Measurements from ENCODE around the gene ARHGAP26. TPM values are rescaled to one million over a fixed set of nuclear protein-coding genes. Genes with fewer than 3 reads are reported as not detected.

ARHGAP26 gene
- total RNA-seq, 1 experiment from 2014 or later, result 65.5 TPM

GRCh38 chr5:143174714-143175398 lies 404.7 kb downstream of the ARHGAP26 start:
- ChIA-PET POLR2A (no interaction called here), CTCF (no interaction called here)
- DNase-seq (ENCODE audit: low read depth, low spot score) (no peak), ATAC-seq (no peak)
- intact Hi-C loops (cut with micrococcal nuclease; ENCODE audit: unreplicated experiment) (no loop called here), in situ Hi-C loops (cut with HindIII; ENCODE audit: low pct_unique_long_range_greater_than_20kb, low sequenced_read_pairs) (no loop called here)
- Histone ChIP-seq H3K9me3 (ENCODE audit: control insufficient read depth, insufficient read depth, low read depth, low read length) (no peaks in the 10 kb centered on the region), H3K27me3 (ENCODE audit: control insufficient read depth, insufficient read depth, low read length) (no peaks in the 10 kb centered on the region), H3K4me1 (ENCODE audit: control insufficient read depth, insufficient read depth, low read length) (peaks cover 7% of the 10 kb centered on the region), H3K36me3 (ENCODE audit: control insufficient read depth, insufficient read depth, low read length) (no peaks in the 10 kb centered on the region), H3K27ac (ENCODE audit: low read length) (no peak overlapping the region), H3K4me3 (ENCODE audit: low read depth in 2 of 2, low read length in 2 of 2) (no peak overlapping the region)
- BruUV-seq (replicated peaks), result no TSS peak
- no peak for TF ChIP-seq POLR2AphosphoS5 (IDR thresholded peaks at IDR 0.05; ENCODE audit: low read depth, low read length)
- TF ChIP-seq, protein P1, sequence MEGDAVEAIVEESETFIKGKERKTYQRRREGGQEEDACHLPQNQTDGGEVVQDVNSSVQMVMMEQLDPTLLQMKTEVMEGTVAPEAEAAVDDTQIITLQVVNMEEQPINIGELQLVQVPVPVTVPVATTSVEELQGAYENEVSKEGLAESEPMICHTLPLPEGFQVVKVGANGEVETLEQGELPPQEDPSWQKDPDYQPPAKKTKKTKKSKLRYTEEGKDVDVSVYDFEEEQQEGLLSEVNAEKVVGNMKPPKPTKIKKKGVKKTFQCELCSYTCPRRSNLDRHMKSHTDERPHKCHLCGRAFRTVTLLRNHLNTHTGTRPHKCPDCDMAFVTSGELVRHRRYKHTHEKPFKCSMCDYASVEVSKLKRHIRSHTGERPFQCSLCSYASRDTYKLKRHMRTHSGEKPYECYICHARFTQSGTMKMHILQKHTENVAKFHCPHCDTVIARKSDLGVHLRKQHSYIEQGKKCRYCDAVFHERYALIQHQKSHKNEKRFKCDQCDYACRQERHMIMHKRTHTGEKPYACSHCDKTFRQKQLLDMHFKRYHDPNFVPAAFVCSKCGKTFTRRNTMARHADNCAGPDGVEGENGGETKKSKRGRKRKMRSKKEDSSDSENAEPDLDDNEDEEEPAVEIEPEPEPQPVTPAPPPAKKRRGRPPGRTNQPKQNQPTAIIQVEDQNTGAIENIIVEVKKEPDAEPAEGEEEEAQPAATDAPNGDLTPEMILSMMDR (IDR thresholded peaks at IDR 0.05), result no peak
- no peak for TF ChIP-seq TCF7L2 (IDR thresholded peaks at IDR 0.05; ENCODE audit: low read depth, low read length)
- no peak for TF ChIP-seq SIN3A (IDR thresholded peaks at IDR 0.05; ENCODE audit: borderline replicate concordance, insufficient read depth, low read depth, low read length)

GRCh38 chr5:143176048-143176447 lies 405.9 kb downstream of the ARHGAP26 start:
- ChIA-PET CTCF (no interaction called here), POLR2A (no interaction called here)
- in situ Hi-C loops (cut with HindIII; ENCODE audit: low pct_unique_long_range_greater_than_20kb, low sequenced_read_pairs) (no loop called here), intact Hi-C loops (cut with micrococcal nuclease; ENCODE audit: unreplicated experiment) (no loop called here)
- H3K36me3 ChIP-seq (ENCODE audit: control insufficient read depth, insufficient read depth, low read length), result no peaks in the 10 kb centered on the region
- peaks cover 7% of the 10 kb centered on the region for H3K4me1 ChIP-seq (ENCODE audit: control insufficient read depth, insufficient read depth, low read length)
- no peak overlapping the region for H3K27ac ChIP-seq (ENCODE audit: low read length)
- TF ChIP-seq, protein P2, sequence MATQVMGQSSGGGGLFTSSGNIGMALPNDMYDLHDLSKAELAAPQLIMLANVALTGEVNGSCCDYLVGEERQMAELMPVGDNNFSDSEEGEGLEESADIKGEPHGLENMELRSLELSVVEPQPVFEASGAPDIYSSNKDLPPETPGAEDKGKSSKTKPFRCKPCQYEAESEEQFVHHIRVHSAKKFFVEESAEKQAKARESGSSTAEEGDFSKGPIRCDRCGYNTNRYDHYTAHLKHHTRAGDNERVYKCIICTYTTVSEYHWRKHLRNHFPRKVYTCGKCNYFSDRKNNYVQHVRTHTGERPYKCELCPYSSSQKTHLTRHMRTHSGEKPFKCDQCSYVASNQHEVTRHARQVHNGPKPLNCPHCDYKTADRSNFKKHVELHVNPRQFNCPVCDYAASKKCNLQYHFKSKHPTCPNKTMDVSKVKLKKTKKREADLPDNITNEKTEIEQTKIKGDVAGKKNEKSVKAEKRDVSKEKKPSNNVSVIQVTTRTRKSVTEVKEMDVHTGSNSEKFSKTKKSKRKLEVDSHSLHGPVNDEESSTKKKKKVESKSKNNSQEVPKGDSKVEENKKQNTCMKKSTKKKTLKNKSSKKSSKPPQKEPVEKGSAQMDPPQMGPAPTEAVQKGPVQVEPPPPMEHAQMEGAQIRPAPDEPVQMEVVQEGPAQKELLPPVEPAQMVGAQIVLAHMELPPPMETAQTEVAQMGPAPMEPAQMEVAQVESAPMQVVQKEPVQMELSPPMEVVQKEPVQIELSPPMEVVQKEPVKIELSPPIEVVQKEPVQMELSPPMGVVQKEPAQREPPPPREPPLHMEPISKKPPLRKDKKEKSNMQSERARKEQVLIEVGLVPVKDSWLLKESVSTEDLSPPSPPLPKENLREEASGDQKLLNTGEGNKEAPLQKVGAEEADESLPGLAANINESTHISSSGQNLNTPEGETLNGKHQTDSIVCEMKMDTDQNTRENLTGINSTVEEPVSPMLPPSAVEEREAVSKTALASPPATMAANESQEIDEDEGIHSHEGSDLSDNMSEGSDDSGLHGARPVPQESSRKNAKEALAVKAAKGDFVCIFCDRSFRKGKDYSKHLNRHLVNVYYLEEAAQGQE (IDR thresholded peaks at IDR 0.05; ENCODE audit: insufficient read depth in 1 of 2, low read depth in 2 of 2, low read length in 1 of 2), result no peak
- TF ChIP-seq SIN3A (IDR thresholded peaks at IDR 0.05; ENCODE audit: borderline replicate concordance, insufficient read depth, low read depth, low read length) (no peak), TCF7L2 (IDR thresholded peaks at IDR 0.05; ENCODE audit: low read depth, low read length) (no peak), POLR2AphosphoS5 (IDR thresholded peaks at IDR 0.05; ENCODE audit: low read depth, low read length) (no peak)
- TF ChIP-seq, protein P1 (IDR thresholded peaks at IDR 0.05), result no peak
- DNase-seq (ENCODE audit: low read depth, low spot score) (no peak), ATAC-seq (no peak)
- H3K27me3 ChIP-seq (ENCODE audit: control insufficient read depth, insufficient read depth, low read length), result no peaks in the 10 kb centered on the region
- H3K9me3 ChIP-seq (ENCODE audit: control insufficient read depth, insufficient read depth, low read depth, low read length), result no peaks in the 10 kb centered on the region
- no peak overlapping the region for H3K4me3 ChIP-seq (ENCODE audit: low read depth in 2 of 2, low read length in 2 of 2)
- no TSS peak for BruUV-seq (replicated peaks)
